HepG2 (cell line): ENCODE results near the gene CBLN3.
A peak's percentile ranks its signal among the peaks of the same experiment; 100 is the strongest.

Experiments used
- MTF1 ChIP-seq: sonication (generic); formaldehyde crosslinking; IDR thresholded peaks from 2 replicates; pipeline ENCODE4 v1.5.0; 2020; ENCODE audit warnings: missing genetic modification reagents
- POLR2A ChIP-seq, 2 experiments: IDR thresholded peaks; 2 replicates each; pipeline ENCODE4 v1.6.1; 2011; ENCODE audit warnings: low read depth in 2 of 2, low read length in 2 of 2, mild to moderate bottlenecking in 1 of 2, moderate library complexity in 1 of 2; ENCODE audit not compliant: insufficient read depth in 1 of 2
- SSRP1 ChIP-seq: IDR thresholded peaks from 2 replicates; pipeline ENCODE4 v1.6.1; 2016; ENCODE audit warnings: control low read depth
- ZKSCAN5 ChIP-seq: sonication (generic); formaldehyde crosslinking; IDR thresholded peaks from 2 replicates; pipeline ENCODE4 v1.5.1; 2020; ENCODE audit warnings: mild to moderate bottlenecking, missing genetic modification reagents
- ZNF331 ChIP-seq: sonication (generic); formaldehyde crosslinking; IDR thresholded peaks from 2 replicates; pipeline ENCODE4 v1.4.0; 2020; ENCODE audit warnings: missing genetic modification reagents
- ZNF850 ChIP-seq: sonication (generic); formaldehyde crosslinking; conservative IDR thresholded peaks from 2 replicates; pipeline ENCODE4 v1.9.0; 2021; ENCODE audit warnings: mild to moderate bottlenecking, missing genetic modification reagents
- TF ChIP-seq, protein P1 (sequence below): sonication (generic); formaldehyde crosslinking; IDR thresholded peaks from 2 replicates; pipeline ENCODE4 v1.5.0; 2020; ENCODE audit warnings: missing genetic modification reagents
- TF ChIP-seq, protein P2 (sequence below): sonication (generic); formaldehyde crosslinking; IDR thresholded peaks from 2 replicates; pipeline ENCODE4 v1.5.0; 2020; ENCODE audit warnings: mild to moderate bottlenecking, missing genetic modification reagents, moderate library complexity

DNA sequence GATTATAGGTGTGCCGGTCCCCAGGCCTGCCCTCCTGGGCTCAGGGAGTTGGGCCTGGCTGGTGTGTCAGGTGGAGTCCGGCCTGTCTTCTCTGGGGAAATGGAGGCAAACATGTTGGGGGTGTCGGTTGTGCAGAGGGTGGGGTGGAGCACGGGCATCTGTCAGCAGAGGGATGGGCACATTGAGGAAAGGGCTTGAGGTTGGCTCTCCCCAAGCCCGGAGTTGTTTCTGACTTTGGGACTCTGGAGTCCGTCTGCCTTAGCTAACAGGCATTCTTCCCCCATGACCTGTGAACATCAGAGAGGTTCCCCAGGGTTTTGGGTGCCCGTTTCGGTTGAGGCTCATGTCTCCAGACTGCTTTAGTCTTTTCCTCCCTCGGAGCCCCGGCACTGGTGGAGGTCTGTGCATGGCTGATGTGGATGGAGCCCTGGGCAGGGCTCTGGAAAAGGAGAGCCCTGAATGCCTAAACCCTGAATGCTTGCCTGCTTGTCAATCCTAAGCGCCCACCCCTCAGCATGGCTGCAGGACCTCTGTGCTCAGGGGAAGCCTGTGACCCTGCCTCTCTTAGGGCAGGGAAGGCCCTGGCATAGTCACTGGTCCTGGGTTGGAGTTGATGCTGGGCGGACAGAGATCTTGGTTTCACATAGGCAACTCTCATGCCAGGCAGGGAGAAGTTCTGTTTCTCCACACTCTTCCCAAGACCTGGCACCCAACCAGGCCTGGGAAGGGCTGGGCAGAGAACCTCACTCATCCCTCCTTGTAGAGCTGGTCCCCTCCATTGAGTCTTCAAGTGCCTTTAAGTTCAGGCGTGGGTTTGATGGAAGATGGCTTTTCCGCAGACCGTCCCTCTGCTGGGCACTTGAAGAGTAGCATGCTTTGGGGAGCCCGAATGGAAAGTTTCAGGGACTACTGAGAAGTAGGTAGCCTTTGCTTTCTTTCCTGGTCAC, 17.8 kb downstream of the CBLN3 start:
- no peak for TF ChIP-seq ZNF850 (CRISPR knock-in tag)
- TF ChIP-seq POLR2A (IDR thresholded peaks at IDR 0.05; ENCODE audit: insufficient read depth in 1 of 2, low read depth in 2 of 2, low read length in 2 of 2): no peak
- TF ChIP-seq SSRP1 (CRISPR knock-in tag): no peak
- TF ChIP-seq MTF1 (CRISPR knock-in tag): no peak
- 0 out of 2 replicates have a peak, but pooled peaks have one; percentile 50 for TF ChIP-seq ZNF331 (CRISPR knock-in tag)
- TF ChIP-seq ZKSCAN5 (CRISPR knock-in tag): no peak
- TF ChIP-seq, protein P1, sequence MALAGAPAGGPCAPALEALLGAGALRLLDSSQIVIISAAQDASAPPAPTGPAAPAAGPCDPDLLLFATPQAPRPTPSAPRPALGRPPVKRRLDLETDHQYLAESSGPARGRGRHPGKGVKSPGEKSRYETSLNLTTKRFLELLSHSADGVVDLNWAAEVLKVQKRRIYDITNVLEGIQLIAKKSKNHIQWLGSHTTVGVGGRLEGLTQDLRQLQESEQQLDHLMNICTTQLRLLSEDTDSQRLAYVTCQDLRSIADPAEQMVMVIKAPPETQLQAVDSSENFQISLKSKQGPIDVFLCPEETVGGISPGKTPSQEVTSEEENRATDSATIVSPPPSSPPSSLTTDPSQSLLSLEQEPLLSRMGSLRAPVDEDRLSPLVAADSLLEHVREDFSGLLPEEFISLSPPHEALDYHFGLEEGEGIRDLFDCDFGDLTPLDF: no peak
- TF ChIP-seq, protein P2, sequence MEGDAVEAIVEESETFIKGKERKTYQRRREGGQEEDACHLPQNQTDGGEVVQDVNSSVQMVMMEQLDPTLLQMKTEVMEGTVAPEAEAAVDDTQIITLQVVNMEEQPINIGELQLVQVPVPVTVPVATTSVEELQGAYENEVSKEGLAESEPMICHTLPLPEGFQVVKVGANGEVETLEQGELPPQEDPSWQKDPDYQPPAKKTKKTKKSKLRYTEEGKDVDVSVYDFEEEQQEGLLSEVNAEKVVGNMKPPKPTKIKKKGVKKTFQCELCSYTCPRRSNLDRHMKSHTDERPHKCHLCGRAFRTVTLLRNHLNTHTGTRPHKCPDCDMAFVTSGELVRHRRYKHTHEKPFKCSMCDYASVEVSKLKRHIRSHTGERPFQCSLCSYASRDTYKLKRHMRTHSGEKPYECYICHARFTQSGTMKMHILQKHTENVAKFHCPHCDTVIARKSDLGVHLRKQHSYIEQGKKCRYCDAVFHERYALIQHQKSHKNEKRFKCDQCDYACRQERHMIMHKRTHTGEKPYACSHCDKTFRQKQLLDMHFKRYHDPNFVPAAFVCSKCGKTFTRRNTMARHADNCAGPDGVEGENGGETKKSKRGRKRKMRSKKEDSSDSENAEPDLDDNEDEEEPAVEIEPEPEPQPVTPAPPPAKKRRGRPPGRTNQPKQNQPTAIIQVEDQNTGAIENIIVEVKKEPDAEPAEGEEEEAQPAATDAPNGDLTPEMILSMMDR: peak; percentile 88
